NCI-H510A (cell line): ENCODE measurements around the gene KASH5.

Experiments used
- DNase-seq: peaks from one replicate; lab custom pipeline; 2025; lab: John Stamatoyannopoulos, UW

KASH5 gene

GRCh38 chr19:49387936-49388372, at the start of gene KASH5:
KASH5 (plus strand) TSS chr19:49388249; CDS start chr19:49390884, 2,635 bp downstream.
- peak; percentile 30 for DNase-seq

DNA sequence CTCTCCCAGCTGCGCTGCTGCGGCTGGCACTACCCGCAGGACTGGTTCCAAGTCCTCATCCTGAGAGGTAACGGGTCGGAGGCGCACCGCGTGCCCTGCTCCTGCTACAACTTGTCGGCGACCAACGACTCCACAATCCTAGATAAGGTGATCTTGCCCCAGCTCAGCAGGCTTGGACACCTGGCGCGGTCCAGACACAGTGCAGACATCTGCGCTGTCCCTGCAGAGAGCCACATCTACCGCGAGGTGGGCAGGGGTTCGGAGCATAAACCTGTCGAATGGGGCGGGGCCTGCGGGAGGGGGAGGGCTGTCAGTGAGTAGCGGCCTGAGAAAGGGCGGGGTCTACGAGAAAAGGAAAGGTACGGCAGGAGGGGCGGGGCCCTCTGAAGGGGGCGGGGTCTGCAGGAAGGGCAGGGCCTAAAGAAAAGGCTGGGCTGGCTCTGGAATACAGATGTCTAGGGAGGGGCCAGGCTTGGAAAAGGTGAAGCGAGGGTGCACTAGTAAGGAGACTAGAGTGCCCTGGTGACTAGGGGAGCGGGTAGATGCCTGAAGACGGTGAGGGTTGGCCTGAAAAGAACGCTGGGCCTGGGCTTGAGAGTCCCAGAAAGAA, 49.3 kb upstream of the KASH5 start:
- DNase-seq = no peak

- DNase-seq = no peak
These were observed 48.6 kb upstream of the KASH5 start for GRCh38 chr19:49339301-49340068.

DNA sequence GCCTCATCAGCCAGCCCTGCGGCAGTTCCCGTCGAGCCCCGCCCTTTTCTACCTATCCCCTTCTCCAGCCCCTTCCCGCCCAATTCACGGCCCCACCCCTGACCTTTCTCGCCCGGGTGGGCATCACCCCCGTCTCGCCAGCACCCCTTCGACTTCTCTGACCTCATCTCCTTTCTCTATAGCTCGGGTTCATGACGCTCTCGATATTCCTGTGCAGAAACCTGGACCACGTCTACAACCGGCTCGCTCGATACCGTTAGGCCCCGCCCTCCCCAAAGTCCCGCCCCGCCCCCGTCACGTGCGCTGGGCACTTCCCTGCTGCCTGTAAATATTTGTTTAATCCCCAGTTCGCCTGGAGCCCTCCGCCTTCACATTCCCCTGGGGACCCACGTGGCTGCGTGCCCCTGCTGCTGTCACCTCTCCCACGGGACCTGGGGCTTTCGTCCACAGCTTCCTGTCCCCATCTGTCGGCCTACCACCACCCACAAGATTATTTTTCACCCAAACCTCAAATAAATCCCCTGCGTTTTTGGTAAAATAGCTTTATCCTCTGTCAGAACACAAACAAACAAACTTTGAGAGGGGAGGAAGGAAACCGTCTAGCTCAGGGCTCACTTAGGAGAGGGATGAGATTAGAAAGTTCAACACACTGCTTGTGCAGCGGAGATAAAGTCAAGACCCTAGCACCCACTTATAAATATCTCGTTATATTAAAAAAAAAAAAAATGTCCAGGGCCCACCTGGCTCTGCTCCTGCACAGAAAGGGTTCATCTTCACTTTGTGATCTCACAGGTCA, 47.8 kb upstream of the KASH5 start:
- no peak for DNase-seq

- no peak for DNase-seq
These were observed 47.0 kb upstream of the KASH5 start for GRCh38 chr19:49340865-49341718.

DNA sequence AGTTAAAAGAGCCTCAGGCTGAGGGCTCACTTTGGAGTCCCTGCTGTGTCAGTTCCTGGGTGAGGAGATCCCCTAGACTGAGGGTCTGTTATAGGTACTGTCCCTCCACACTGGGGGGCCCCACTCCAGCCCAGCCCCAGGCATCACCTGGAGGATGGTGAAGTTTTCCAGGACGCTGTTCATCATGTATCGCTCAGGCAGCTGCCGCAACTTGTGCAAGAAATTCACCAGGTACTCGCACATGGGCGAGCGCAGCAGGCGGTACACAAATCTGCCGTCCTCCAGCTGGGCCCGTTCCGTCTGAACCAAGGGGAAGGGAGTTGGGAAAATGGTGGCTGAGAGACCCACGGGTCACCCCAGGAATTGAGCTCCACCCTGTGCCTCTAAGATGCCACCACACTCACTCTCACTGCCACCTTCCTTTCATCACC, 45.7 kb upstream of the KASH5 start:
- DNase-seq = no peak

DNA sequence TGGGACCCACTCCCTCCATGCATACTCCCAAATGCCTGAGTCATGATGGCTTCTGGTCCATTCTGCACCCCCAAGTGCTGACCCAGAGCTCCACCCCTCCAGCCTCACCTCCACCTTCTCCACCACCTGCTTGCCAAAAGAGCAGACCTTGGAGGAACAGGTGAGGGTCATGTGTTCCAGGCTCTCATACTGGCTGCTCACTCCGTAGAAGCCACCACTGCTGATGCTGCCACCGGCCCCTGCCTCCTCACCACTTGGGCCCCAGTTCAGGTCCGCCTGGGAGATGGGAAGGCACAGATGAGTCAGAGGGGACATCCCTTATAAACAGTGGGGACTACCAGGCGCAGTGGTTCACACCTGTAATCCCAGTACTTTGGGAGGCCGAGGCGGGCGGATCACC, 44.9 kb upstream of the KASH5 start:
- DNase-seq = no peak

DNA sequence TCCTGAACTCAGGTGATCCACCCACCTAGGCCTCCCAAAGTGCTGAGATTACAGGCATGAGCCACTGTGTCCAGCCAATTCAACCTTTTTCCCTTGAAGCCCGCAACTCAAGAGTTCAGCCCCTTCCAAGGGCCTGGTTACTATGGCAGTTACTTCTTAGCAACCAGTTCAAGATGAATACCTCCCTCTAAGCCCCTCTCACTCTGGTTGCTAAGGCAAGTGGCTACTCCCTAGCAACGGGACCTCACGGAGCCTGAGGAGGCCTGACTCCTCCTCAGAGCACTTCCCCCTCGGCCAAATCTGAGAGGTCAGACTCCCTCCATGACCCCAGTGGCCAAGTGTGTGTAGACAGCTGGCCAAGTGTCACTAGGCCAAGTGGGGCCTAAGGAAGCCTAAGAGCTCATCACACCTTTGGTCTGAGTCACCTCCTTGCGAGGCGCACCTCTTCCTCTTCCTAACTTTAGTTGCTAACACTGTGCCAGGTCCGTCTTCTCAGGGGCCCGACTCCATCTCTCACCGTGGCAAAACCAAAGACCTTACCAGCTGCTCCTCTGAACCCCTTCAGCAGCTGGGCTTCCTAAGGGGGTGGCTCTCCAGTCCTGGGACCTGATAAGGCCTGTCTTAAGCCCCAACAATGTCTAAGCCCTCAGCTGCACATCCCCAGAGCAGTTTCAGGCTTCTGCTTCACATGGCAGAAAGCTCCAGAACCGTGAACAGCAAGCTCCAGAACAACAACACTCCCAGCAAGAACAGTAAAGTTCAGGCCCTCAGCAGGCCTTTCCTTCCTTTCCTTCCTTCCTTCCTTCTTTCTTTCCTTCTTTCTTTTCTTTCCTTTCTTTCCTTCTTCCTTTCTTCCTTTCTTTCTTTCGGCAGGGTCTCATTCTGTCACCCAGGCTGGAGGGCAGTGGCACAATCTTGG, 43.3 kb upstream of the KASH5 start:
- DNase-seq = no peak

DNA sequence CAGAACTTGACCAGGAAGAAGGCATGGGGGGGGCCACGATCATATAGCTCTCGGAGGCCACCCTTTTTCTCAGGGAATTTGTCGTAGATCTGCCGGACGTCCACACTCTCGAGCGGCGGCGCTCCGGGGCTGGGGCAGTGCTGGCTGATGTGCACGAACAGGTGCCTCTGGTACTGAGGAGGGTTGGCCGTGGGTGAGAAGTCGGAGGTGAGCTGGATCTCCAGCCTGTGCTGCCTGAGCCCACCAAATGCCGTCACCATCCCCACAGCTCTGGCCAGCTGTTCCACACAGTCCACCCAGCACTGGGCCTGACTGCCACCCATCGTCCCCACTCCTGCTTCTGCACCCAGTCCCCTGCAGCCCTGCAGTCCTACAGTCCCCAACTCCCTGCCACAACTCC, 40.9 kb upstream of the KASH5 start:
- no peak for DNase-seq

GRCh38 chr19:49347835-49348234, 40.2 kb upstream of the KASH5 start:
- no peak for DNase-seq

GRCh38 chr19:49348305-49349189, 39.5 kb upstream of the KASH5 start:
- DNase-seq = no peak

GRCh38 chr19:49349567-49349966, 38.5 kb upstream of the KASH5 start:
- DNase-seq = no peak

DNA sequence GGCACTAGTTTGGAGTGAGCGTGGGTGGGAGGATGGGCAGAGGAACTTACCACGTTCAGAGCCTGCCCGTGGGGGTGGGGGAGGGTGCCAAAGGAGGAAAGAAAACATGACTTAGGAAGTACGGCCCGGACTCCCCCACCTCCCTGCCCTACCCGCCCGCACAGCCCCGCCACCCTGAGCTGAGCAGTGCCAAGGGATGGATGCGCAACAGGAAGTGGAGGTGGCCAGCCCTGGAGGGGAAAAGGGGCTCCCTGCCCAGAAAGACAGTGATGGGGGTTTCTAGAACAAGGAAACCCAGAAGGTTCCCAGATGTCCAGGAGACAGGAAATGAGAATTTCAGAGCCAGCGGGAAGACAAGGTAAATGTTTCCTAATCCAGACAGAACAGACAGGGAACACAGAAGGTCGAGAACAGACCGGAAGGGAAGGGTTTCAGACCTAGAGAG, 32.1 kb upstream of the KASH5 start:
- no peak for DNase-seq

DNA sequence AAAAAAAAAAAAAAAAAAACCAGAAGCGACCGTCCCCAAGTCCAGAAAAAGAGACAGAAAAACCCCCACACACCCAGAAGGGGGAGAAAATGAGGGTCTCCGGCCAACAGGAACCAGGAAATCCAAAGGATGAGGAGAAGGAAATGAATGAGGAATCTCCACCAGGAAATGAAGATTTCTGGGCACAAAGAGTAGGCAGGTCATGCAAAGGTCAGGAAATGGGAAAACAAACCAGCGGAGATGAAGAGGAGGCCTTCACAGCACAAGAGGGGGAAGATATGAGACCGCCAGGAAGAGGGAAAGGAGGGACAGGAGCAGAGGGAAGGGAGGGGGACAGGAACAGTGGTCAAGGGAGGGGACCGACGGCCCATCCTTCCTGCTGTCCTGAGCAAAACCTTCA, 31.7 kb upstream of the KASH5 start:
- DNase-seq = no peak

DNA sequence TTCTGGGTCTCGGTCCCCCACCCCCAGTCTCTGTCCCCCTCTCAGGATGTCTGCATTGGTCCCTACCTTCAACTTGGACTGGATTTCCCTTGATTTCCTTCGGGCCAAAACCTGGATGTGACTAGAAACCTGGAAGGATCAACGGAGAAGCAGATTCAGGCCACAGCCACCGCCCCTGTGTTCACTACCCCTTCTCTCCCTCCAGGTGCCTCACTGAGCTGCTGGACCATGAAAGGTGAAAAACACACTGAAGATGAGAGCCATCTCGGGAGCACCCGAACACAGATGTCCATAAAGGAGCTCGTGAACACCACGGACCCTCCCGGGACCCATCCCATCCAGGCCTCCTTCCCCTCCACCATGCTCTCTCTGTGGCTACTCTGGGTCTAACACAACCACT, 30.9 kb upstream of the KASH5 start:
- DNase-seq = no peak

- DNase-seq = no peak
These were observed 27.9 kb upstream of the KASH5 start for GRCh38 chr19:49359851-49360820.

DNA sequence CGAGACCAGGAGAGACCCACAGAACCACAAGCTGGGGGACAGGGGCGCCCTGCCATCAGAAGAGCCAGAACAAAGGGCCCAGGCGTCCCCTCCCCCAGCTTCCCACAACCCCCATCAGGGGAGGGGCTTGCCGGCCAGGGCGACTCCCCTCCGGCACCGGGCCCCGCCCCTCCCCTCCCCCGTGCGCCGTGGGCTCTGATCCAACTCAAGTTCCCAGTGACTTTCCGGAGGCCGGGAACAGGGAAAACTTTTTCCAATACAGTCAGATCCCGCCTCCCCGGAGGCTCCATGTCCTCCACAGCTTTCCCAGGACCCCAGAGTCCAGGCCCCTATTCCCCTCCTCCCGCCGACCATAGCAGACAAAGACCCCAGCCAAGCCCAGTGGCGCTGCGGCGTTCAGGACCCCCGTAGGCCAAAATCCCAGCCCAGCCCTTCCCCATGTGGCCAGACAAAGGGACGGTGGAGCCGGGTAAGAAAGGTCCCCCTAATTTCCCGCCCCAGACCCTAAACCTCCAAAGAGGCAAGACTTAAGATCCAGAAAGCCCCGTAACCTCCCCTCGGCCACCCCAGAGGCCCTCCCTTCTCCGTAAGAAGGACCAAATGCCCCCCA, 26.5 kb upstream of the KASH5 start:
- no peak for DNase-seq
